Parathyroid adenoma (tissue), 2 donors: Measurements from ENCODE around the gene CAMK2G.
A peak's percentile ranks its signal among the peaks of the same experiment; 100 is the strongest.

ENCODE experiments used
- H2AFZ ChIP-seq: fragments of 300-600 bp; sonication (generic); one replicate; pipeline ENCODE4 v1.7.0; 2017; ENCODE audit warnings: antibody characterized with exemption, mild to moderate bottlenecking
- H3K27ac ChIP-seq: fragments of 300-600 bp; sonication (generic); one replicate; pipeline ENCODE4 v1.7.0; 2017
- H3K27me3 ChIP-seq: fragments of 300-600 bp; sonication (generic); one replicate; pipeline ENCODE4 v1.7.0; 2017; ENCODE audit warnings: low read length; ENCODE audit not compliant: control insufficient read depth, insufficient read depth
- H3K36me3 ChIP-seq: fragments of 300-600 bp; sonication (generic); one replicate; pipeline ENCODE4 v1.7.0; 2017; ENCODE audit warnings: low read length; ENCODE audit not compliant: control insufficient read depth, insufficient read depth
- H3K4me1 ChIP-seq: fragments of 300-600 bp; sonication (generic); one replicate; pipeline ENCODE4 v1.7.0; 2017; ENCODE audit warnings: control low read depth
- H3K4me2 ChIP-seq: fragments of 300-600 bp; sonication (generic); one replicate; pipeline ENCODE4 v1.7.0; 2017; ENCODE audit warnings: low read length
- H3K4me3 ChIP-seq: fragments of 300-600 bp; sonication (generic); one replicate; pipeline ENCODE4 v1.7.0; 2017; ENCODE audit warnings: low read depth, low read length
- H3K79me2 ChIP-seq: fragments of 300-600 bp; sonication (generic); one replicate; pipeline ENCODE4 v1.7.0; 2017; ENCODE audit warnings: control low read depth
- H3K9ac ChIP-seq: fragments of 300-600 bp; sonication (generic); one replicate; pipeline ENCODE4 v1.7.0; 2017; ENCODE audit warnings: mild to moderate bottlenecking
- H3K9me3 ChIP-seq: fragments of 300-600 bp; sonication (generic); one replicate; pipeline ENCODE4 v1.7.0; 2017; ENCODE audit warnings: low read length; ENCODE audit not compliant: control insufficient read depth
- TF ChIP-seq, protein P1 (sequence below): fragments of 300-600 bp; sonication (generic); IDR thresholded peaks from one replicate; pipeline ENCODE4 v1.7.0; 2017; ENCODE audit warnings: antibody characterized with exemption, mild to moderate bottlenecking
- donor health status: primary hyperparathyroidism.

Gene CAMK2G

GRCh38 chr10:73781548-73781878 lies 92.8 kb downstream of the CAMK2G start:
- Histone ChIP-seq H3K4me2 (peak overlapping the region; percentile 85), H3K36me3 (no peaks in the 10 kb centered on the region), H3K9me3 (no peaks in the 10 kb centered on the region), H3K4me1 (peaks cover 10% of the 10 kb centered on the region), H3K4me3 (peak overlapping the region; percentile 91), H3K9ac (peak overlapping the region; percentile 67), H2AFZ (peak overlapping the region; percentile 95), H3K79me2 (peaks cover 12% of the 10 kb centered on the region), H3K27ac (peak overlapping the region; percentile 87), H3K27me3 (no peaks in the 10 kb centered on the region)
- TF ChIP-seq, protein P1, sequence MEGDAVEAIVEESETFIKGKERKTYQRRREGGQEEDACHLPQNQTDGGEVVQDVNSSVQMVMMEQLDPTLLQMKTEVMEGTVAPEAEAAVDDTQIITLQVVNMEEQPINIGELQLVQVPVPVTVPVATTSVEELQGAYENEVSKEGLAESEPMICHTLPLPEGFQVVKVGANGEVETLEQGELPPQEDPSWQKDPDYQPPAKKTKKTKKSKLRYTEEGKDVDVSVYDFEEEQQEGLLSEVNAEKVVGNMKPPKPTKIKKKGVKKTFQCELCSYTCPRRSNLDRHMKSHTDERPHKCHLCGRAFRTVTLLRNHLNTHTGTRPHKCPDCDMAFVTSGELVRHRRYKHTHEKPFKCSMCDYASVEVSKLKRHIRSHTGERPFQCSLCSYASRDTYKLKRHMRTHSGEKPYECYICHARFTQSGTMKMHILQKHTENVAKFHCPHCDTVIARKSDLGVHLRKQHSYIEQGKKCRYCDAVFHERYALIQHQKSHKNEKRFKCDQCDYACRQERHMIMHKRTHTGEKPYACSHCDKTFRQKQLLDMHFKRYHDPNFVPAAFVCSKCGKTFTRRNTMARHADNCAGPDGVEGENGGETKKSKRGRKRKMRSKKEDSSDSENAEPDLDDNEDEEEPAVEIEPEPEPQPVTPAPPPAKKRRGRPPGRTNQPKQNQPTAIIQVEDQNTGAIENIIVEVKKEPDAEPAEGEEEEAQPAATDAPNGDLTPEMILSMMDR = no peak

- H3K36me3 ChIP-seq = no peaks in the 10 kb centered on the region
- peak overlapping the region; percentile 85 for H3K4me2 ChIP-seq
- H3K79me2 ChIP-seq = peaks cover 8% of the 10 kb centered on the region
- H2AFZ ChIP-seq = no peak overlapping the region
- H3K4me1 ChIP-seq = peaks cover 9% of the 10 kb centered on the region
- H3K9me3 ChIP-seq = no peaks in the 10 kb centered on the region
- no peak overlapping the region for H3K9ac ChIP-seq
- TF ChIP-seq, protein P1 = no peak
- H3K4me3 ChIP-seq = peak overlapping the region; percentile 91
- no peaks in the 10 kb centered on the region for H3K27me3 ChIP-seq
- no peak overlapping the region for H3K27ac ChIP-seq
Observed at GRCh38 chr10:73780966-73781365, 93.4 kb downstream of the CAMK2G start.

DNA sequence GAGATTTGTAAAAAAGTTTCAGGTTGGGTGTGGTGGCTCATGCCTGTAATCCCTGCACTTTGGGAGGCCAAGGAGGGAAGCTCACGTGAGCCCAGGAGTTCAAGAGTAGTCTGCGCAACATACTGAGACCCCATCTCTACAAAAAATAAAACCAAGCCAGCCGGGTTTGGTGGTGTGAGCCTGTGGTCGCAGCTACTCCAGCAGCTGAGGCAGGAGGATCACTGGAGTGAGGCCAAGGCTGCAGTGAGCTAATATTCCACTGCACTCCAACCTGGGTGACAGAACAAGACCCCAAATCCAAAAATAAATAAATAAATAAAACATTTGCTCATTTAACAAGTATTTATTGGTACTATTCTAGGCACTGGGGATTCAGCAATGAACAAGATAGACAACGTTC lies 94.1 kb downstream of the CAMK2G start:
- peaks cover 8% of the 10 kb centered on the region for H3K79me2 ChIP-seq
- H3K4me3 ChIP-seq = peak overlapping the region; percentile 91
- H2AFZ ChIP-seq = no peak overlapping the region
- H3K27me3 ChIP-seq = no peaks in the 10 kb centered on the region
- H3K36me3 ChIP-seq = no peaks in the 10 kb centered on the region
- no peaks in the 10 kb centered on the region for H3K9me3 ChIP-seq
- H3K9ac ChIP-seq = no peak overlapping the region
- H3K4me2 ChIP-seq = no peak overlapping the region
- H3K4me1 ChIP-seq = peaks cover 9% of the 10 kb centered on the region
- TF ChIP-seq, protein P1 = no peak
- H3K27ac ChIP-seq = no peak overlapping the region

- Histone ChIP-seq H3K9ac (no peak overlapping the region), H2AFZ (no peak overlapping the region), H3K27ac (no peak overlapping the region), H3K4me3 (no peak overlapping the region), H3K27me3 (no peaks in the 10 kb centered on the region), H3K4me2 (no peak overlapping the region), H3K79me2 (peaks cover 10% of the 10 kb centered on the region), H3K36me3 (no peaks in the 10 kb centered on the region), H3K4me1 (peaks cover 6% of the 10 kb centered on the region), H3K9me3 (no peaks in the 10 kb centered on the region)
- TF ChIP-seq, protein P1 = no peak
Observed at GRCh38 chr10:73779539-73780197, 94.7 kb downstream of the CAMK2G start.

DNA sequence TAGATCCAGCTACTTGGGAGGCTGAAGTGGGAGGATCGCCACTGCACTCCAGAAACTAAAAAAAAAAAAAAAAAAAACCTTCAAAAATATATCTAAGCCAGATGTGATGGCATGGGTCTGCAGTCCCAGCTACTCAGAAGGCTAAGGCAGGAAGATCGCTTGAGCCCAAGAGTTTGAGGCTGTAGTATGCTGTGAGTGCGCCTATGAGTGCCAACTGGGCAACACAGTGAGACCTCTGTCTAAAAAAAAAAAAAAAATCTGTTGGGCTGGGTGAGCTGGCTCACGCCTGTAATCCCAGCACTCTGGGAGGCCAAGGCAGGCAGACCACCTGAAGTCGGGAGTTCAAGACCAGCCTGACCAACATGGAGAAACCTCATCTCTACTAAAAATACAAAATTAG lies 95.3 kb downstream of the CAMK2G start:
- H3K27me3 ChIP-seq = no peaks in the 10 kb centered on the region
- TF ChIP-seq, protein P1 = no peak
- peaks cover 5% of the 10 kb centered on the region for H3K4me1 ChIP-seq
- H3K4me3 ChIP-seq = no peak overlapping the region
- H3K4me2 ChIP-seq = no peak overlapping the region
- H3K36me3 ChIP-seq = no peaks in the 10 kb centered on the region
- no peaks in the 10 kb centered on the region for H3K9me3 ChIP-seq
- peaks cover 10% of the 10 kb centered on the region for H3K79me2 ChIP-seq
- H3K9ac ChIP-seq = no peak overlapping the region
- no peak overlapping the region for H2AFZ ChIP-seq
- H3K27ac ChIP-seq = no peak overlapping the region
